Measurements from ENCODE around the gene MDH1B. TPM values are rescaled to one million over a fixed set of nuclear protein-coding genes. Genes with fewer than 3 reads are reported as not detected.
"Not testable (repeated sequence)": the region's sequence is repeated elsewhere in the genome, so short reads cannot be mapped to it uniquely, and the experiment has no call there.

MDH1B gene
- total RNA-seq (1 to 10 TPM in 2 of 6 donors, under 1 TPM in 4; 0.47 to 1.6 (median 0.74) TPM), polyA plus RNA-seq (1 to 10 TPM in 1 of 2 donors, under 1 TPM in 1; 0.95 to 2.7 TPM)

DNA sequence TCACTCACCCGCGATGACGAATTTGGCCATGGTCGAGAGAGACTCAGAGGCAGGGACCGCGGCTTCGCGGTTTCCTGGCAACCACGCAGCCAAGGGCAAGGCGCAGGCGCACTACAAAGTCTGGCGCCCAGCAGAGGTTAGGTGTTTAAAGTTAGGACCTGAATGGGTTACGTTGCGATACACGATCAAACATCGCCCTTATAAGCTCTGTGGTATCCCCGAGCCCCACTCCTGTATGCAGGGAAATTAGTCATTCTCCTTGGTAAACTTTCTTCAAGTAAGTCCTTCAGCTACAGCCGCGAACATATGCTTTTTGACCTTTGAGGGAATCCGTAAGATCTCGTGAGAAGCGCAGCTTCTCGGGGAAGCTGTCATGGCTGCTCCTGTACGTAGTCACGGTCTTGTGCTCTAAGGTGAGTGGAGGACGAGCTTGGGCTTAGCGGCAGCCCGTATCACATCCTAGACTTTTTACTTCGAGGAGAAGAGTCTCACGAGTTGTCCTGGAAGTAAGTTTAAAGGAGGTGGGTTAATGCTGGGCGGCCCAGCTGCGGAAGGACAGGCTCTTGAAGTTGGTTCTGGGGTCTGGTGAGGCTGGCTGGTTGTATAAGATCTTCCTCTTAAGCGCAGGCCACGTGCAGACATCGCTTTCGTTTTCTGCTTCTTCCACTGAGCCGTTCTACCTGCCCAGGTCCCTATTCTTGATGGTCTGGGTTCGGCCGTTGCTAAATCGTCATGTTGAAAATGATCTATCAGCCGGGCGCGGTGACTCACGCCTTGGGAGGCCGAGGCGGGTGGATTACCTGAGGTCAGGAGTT, at the start of gene MDH1B, which contains the start of gene FASTKD2:
TSS of gene MDH1B (minus strand) at position 87 of the 815 bp plus-strand sequence. CDS start at position 30, 57 bp downstream.
TSS of gene FASTKD2 (plus strand) at position 365 of the 815 bp plus-strand sequence. CDS start 1,088 bp downstream, outside the sequence.
- peak; percentile 95 to 98 (median 98) for ATAC-seq
- TF ChIP-seq, protein P1, sequence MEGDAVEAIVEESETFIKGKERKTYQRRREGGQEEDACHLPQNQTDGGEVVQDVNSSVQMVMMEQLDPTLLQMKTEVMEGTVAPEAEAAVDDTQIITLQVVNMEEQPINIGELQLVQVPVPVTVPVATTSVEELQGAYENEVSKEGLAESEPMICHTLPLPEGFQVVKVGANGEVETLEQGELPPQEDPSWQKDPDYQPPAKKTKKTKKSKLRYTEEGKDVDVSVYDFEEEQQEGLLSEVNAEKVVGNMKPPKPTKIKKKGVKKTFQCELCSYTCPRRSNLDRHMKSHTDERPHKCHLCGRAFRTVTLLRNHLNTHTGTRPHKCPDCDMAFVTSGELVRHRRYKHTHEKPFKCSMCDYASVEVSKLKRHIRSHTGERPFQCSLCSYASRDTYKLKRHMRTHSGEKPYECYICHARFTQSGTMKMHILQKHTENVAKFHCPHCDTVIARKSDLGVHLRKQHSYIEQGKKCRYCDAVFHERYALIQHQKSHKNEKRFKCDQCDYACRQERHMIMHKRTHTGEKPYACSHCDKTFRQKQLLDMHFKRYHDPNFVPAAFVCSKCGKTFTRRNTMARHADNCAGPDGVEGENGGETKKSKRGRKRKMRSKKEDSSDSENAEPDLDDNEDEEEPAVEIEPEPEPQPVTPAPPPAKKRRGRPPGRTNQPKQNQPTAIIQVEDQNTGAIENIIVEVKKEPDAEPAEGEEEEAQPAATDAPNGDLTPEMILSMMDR (IDR thresholded peaks at IDR 0.05), result no peak
- H3K27me3 ChIP-seq, result no peaks in the 10 kb centered on the region
- peak; percentile 79 to 90 (median 86) for DNase-seq
- intact Hi-C loops (cut with DNase I), result no loop called here
- peaks cover 0 to 5% (median 0%) of the 10 kb centered on the region in 3 donors for H3K36me3 ChIP-seq
- FAIRE-seq, result no peak
- H3K9me3 ChIP-seq, result no peaks in the 10 kb centered on the region
- peak within 1 kb of the TSS; percentile 70 to 81 (median 72) for H3K4me3 ChIP-seq
- peak within 1 kb of the TSS; percentile 60 to 85 (median 82) for H3K27ac ChIP-seq
- peaks cover 0 to 13% (median 0%) of the 10 kb centered on the region in 3 donors for H3K4me1 ChIP-seq
- 0% methylated on average over 46 of the region's 46 CpGs for WGBS, 2 donors

DNA sequence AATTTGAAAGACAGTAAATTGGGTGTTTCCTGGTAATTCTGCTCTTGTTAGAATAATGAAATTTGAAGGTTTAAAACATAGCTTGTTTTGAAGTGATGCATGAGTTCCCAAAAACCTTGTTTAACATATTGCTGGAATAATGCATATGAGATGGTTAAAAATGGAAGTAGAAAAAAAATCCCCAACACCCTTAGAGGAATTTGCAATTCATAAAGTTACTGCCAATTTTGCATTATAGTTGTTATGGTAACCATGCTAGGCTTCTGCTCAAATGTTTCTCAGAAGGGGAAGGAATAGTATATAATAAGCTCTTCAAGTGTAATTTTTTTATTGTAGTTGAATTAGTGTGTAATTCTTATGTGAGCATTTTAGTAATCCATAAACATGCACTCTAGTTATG, 49.4 kb upstream of the MDH1B start:
- no peak for DNase-seq
- no peak overlapping the region for H3K4me3 ChIP-seq
- no peaks in the 10 kb centered on the region for H3K9me3 ChIP-seq
- no peak overlapping the region for H3K27ac ChIP-seq
- no peak for FAIRE-seq
- TF ChIP-seq, protein P1 (IDR thresholded peaks at IDR 0.05), result no peak
- H3K4me1 ChIP-seq, result no peaks in the 10 kb centered on the region
- H3K36me3 ChIP-seq, result no peaks in the 10 kb centered on the region
- intact Hi-C loops (cut with DNase I), result no loop called here
- H3K27me3 ChIP-seq, result no peaks in the 10 kb centered on the region
- ATAC-seq, result no peak

DNA sequence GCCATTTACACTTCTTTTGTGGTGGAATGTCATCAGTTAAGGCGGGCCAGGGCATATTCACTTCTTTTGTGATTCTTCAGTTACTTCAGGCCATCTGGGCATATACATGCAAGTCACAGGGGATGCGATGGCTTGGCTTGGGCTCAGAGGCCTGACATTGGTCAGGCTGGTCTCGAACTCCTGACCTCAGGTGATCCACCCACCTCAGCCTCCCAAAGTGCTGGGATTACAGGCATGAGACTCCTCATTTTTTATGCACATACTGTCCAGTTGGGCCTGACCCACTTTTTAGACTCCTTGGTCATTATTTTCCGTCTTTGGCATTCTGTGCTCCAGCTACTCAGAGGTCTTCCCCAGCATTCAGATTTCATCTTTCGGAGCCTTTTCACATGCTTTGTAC, 47.3 kb upstream of the MDH1B start:
- H3K27ac ChIP-seq; H3K4me3 ChIP-seq; H3K36me3 ChIP-seq; intact Hi-C loops (cut with DNase I); H3K4me1 ChIP-seq; FAIRE-seq; H3K27me3 ChIP-seq; H3K9me3 ChIP-seq; DNase-seq; ATAC-seq: not testable (repeated sequence)
- WGBS, 2 donors, result 92 to 95% methylated on average over 5 of the region's 5 CpGs

DNA sequence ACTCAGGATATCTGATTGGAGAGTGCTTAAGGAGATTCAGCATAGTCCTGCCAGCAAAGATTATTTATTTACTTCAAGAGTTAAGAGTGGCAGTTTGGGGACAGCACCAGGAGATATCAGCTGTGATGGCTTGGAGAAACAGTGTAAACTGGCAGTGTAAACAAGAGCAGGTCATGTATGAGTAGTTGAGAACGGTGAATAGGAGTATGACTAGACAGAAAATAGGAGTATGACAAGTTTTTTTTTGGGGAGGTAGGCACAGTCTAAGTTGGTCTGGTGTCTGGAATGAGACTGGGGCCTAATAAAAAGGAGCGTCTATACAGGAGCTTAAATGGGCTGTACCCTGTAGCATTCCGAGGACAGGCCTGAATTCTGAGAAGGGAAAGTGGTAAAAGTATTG, 42.5 kb upstream of the MDH1B start:
- not testable (repeated sequence) for H3K27me3 ChIP-seq, DNase-seq, H3K27ac ChIP-seq, H3K36me3 ChIP-seq, H3K4me1 ChIP-seq, ATAC-seq, H3K4me3 ChIP-seq, H3K9me3 ChIP-seq, FAIRE-seq
- intact Hi-C loops (cut with DNase I), result loop anchor here in 1 of 3 donors (10.0 kb wide), 1 partner anchor 667 kb away; no protein-coding TSS in a partner anchor
- WGBS, 2 donors, result 64% methylated on average over 2 of the region's 3 CpGs

DNA sequence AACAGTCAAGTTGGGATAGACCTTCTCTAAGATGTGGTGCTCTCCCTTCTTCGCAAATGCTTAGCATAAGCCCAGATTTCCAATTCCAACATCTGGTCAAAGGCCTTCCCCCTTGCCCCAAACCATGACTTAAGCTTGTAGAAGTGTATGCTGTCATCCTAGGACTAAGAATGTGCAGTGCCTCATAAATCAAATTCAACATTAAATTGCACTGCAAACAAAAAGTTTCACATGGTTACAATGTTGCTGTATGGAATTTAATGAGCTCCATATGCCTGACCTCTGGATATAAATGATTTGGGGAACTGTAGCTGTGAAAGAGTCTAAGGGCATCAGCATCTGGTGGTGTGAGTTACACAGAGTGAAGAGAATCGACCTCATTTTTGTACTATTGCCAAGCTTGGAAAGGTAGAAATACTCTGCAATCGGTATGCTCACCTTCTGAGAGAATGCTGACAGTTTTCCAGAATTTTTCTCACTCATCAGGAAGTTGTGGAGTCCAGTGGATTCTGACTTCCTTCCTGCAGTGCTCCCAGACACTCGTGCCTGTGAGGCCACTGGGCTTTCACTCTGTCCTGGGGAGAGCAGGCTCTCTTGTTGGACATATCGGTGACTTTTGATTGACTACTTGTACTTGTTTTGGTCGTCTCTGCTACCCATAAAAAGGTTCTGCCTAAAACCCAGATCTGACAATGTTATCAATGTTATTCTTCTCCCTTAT, 40.9 kb upstream of the MDH1B start:
- H3K27me3 ChIP-seq, result no peaks in the 10 kb centered on the region
- no peak for DNase-seq
- no peak overlapping the region for H3K27ac ChIP-seq
- FAIRE-seq, result no peak
- WGBS, 2 donors, result 62 to 63% methylated on average over 6 of the region's 6 CpGs
- H3K4me1 ChIP-seq, result no peaks in the 10 kb centered on the region
- ATAC-seq, result no peak
- no peak overlapping the region for H3K4me3 ChIP-seq
- no peaks in the 10 kb centered on the region for H3K9me3 ChIP-seq
- intact Hi-C loops (cut with DNase I), result loop anchor here in 1 of 3 donors (10.0 kb wide), 1 partner anchor 669 kb away; no protein-coding TSS in a partner anchor
- H3K36me3 ChIP-seq, result no peaks in the 10 kb centered on the region
- TF ChIP-seq, protein P1 (IDR thresholded peaks at IDR 0.05), result no peak

Measured in pancreas (tissue), 10 donors.